Stimulated activated CD8-positive, alpha-beta memory T cell treated with anti-CD3 and anti-CD28 coated beads, Interleukin-12 subunit alpha, Interleukin-12 subunit beta, amount 100 ng/mL, for 4 hours (primary cell): Measurements from ENCODE around the gene KLHL26.
"Not testable (repeated sequence)": the region's sequence is repeated elsewhere in the genome, so short reads cannot be mapped to it uniquely, and the experiment has no call there.

Experiments
- DNase-seq: peaks from one replicate; pipeline ENCODE4 v3.0.0-alpha.2; 2020; ENCODE audit warnings: low read depth

KLHL26 gene

GRCh38 chr19:18600692-18601397 is 36.0 kb upstream of the KLHL26 start:
- not testable (repeated sequence) for DNase-seq

GRCh38 chr19:18601875-18602274 is 35.0 kb upstream of the KLHL26 start:
- DNase-seq = no peak

- no peak for DNase-seq
These were observed 33.4 kb upstream of the KLHL26 start for GRCh38 chr19:18603255-18603957.

- no peak for DNase-seq
These were observed 32.6 kb upstream of the KLHL26 start for GRCh38 chr19:18603958-18604819.

- DNase-seq = no peak
These were observed 32.0 kb upstream of the KLHL26 start for GRCh38 chr19:18604820-18605159.

- DNase-seq = no peak
These were observed 31.7 kb upstream of the KLHL26 start for GRCh38 chr19:18605196-18605545.

GRCh38 chr19:18605546-18606280 is 31.1 kb upstream of the KLHL26 start:
- no peak for DNase-seq

- no peak for DNase-seq
These were observed 30.3 kb upstream of the KLHL26 start, which contains the start of gene CRLF1 for GRCh38 chr19:18606281-18607225. Gene CRLF1, minus strand, starts transcription at chr19:18606799. Its CDS starts 143 bp downstream, at chr19:18606656.

- no peak for DNase-seq
These were observed 29.4 kb upstream of the KLHL26 start for GRCh38 chr19:18607226-18608101.

GRCh38 chr19:18608102-18608804 is 28.6 kb upstream of the KLHL26 start:
- no peak for DNase-seq

GRCh38 chr19:18608805-18609716 is 27.8 kb upstream of the KLHL26 start:
- DNase-seq = no peak

- DNase-seq = no peak
These were observed 27.1 kb upstream of the KLHL26 start for GRCh38 chr19:18609717-18610051.

- DNase-seq = no peak
These were observed 26.6 kb upstream of the KLHL26 start for GRCh38 chr19:18610245-18610555.

- no peak for DNase-seq
These were observed 26.1 kb upstream of the KLHL26 start for GRCh38 chr19:18610556-18611326.

GRCh38 chr19:18611327-18612050 is 25.3 kb upstream of the KLHL26 start:
- no peak for DNase-seq

GRCh38 chr19:18612051-18612771 is 24.6 kb upstream of the KLHL26 start:
- no peak for DNase-seq
